A549 (cell line): ENCODE results near the gene SLX9.

Experiments used
- EHMT2 ChIP-seq: fragments of 200-600 bp; sonication (generic); IDR thresholded peaks from 2 replicates; pipeline ENCODE4 v1.6.1; 2016; ENCODE audit warnings: antibody characterized with exemption, low read depth, mild to moderate bottlenecking, moderate library complexity
- FOXS1 ChIP-seq: fragments of 250-450 bp; sonication (Bioruptor Pico); IDR thresholded peaks from 2 replicates; pipeline ENCODE4 v1.5.0; 2020; ENCODE audit warnings: mild to moderate bottlenecking, moderate library complexity
- RAD21 ChIP-seq, 2 experiments: fragments of >200 bp in 1 of 2; sonication (Bioruptor Twin) in 1 of 2; formaldehyde crosslinking in 1 of 2; IDR thresholded peaks in 1 of 2; conservative IDR thresholded peaks in 1 of 2; 2 replicates in 1 of 2; 3 replicates in 1 of 2; pipeline ENCODE4 v1.6.1; 2012 to 2018; ENCODE audit warnings: inconsistent platforms in 1 of 2
- USF2 ChIP-seq: fragments of 450-650 bp; IDR thresholded peaks from 2 replicates; pipeline ENCODE4 v1.6.1; 2014; ENCODE audit warnings: antibody characterized with exemption
- TF ChIP-seq, protein P1 (sequence below): fragments of >200 bp; sonication (Bioruptor Twin); formaldehyde crosslinking; IDR thresholded peaks from 3 replicates; pipeline ENCODE4 v1.5.1; 2016

GRCh38 chr21:44939532-44940115, at the start of gene SLX9:
- no peak for TF ChIP-seq USF2
- TF ChIP-seq, protein P1, sequence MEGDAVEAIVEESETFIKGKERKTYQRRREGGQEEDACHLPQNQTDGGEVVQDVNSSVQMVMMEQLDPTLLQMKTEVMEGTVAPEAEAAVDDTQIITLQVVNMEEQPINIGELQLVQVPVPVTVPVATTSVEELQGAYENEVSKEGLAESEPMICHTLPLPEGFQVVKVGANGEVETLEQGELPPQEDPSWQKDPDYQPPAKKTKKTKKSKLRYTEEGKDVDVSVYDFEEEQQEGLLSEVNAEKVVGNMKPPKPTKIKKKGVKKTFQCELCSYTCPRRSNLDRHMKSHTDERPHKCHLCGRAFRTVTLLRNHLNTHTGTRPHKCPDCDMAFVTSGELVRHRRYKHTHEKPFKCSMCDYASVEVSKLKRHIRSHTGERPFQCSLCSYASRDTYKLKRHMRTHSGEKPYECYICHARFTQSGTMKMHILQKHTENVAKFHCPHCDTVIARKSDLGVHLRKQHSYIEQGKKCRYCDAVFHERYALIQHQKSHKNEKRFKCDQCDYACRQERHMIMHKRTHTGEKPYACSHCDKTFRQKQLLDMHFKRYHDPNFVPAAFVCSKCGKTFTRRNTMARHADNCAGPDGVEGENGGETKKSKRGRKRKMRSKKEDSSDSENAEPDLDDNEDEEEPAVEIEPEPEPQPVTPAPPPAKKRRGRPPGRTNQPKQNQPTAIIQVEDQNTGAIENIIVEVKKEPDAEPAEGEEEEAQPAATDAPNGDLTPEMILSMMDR, result no peak
- no peak for TF ChIP-seq EHMT2
- TF ChIP-seq FOXS1 (CRISPR knock-in tag), result no peak
- TF ChIP-seq RAD21 (conservative IDR thresholded peaks at IDR 0.05 in 1 of 2, IDR thresholded peaks at IDR 0.05 in 1 of 2), result 0 out of 5 replicates have a peak, but pooled peaks of 1 of the 2 experiments have one; percentile 15
